Right lung (tissue), 5 donors: ENCODE data around the gene CTNNA3. TPM values are rescaled to one million over a fixed set of nuclear protein-coding genes. Genes with fewer than 3 reads are reported as not detected.

Experiments used
- DNase-seq, 2 donors: peaks; one replicate each; pipeline ENCODE4 v3.0.0-alpha.2; 2013
- polyA plus RNA-seq, 5 donors: library from polyadenylated mRNA; unstranded; fragments of 120-200 nt; gene quantifications; one replicate each; pipeline versions ENCODE4 v1.2.1 to v1.2.3, GENCODE V29; 2013; ENCODE audit warnings: inconsistent platforms in 1 of 5, low replicate concordance in 1 of 5; ENCODE audit not compliant: insufficient read length in 5 of 5, insufficient read depth in 1 of 5

The CTNNA3 gene
- polyA plus RNA-seq, 5 donors: 4.4 to 9.5 (median 5.2) TPM

GRCh38 chr10:67017218-67017617, 678.8 kb downstream of the CTNNA3 start:
- no peak for DNase-seq

DNA sequence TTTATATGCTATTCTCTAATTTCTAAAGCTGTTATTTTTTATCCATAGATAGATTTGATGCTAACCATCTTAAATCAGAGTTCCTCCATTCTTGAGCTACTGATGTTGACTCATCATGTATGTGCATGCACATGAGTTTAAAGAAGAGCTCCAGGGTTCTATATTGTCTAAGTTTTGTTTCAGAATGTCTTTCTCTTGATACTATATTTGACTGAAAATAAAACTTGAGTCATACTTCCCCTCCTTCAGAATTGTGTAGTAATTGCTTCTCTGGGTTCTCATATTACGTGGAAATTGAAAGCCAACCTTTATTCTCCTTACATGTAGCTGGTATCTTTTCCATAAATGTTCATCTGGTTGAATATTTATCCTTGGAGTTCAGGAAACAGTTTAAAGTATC, 680.8 kb downstream of the CTNNA3 start:
- DNase-seq: no peak

- no peak for DNase-seq
Measured at GRCh38 chr10:67011981-67012380, 684.0 kb downstream of the CTNNA3 start.

DNA sequence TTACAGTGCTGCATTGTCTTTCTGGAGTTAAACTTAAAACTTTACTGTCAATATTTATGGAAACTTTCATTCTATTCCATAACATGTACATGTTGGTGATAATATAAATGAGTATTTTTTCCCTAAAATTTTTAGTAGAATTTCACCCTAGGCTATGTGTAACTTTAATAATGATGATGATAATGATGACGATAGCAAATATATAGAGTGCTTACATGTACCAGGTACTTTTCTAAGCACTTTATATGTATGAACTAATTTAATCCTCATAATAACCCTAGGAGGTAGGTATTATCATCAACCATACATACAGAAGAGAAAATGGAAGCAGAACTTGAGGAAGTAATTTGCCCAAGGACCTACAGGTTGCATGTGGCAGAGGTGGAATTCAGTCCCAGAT, 684.5 kb downstream of the CTNNA3 start:
- DNase-seq: no peak

- DNase-seq: no peak
Measured at GRCh38 chr10:67005981-67006380, 690.0 kb downstream of the CTNNA3 start.

DNA sequence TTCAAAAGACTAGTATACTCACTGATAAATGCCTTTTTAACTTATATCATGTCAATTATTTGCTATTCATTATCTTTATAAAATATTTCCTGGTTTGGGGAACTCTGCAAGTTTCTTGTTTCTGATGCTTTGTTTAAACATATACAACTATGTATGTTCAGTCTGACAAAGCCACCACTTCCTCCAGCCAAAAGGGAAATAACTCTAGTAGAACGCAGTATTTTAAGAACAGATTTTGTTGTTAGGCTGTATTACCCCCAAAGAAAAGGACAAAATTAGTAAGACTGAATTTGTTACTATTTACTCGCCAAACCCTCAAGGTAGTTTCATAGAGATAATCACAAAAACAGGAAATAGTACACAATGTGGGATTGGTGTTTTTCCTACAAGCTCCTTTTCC, 691.3 kb downstream of the CTNNA3 start:
- no peak for DNase-seq

DNA sequence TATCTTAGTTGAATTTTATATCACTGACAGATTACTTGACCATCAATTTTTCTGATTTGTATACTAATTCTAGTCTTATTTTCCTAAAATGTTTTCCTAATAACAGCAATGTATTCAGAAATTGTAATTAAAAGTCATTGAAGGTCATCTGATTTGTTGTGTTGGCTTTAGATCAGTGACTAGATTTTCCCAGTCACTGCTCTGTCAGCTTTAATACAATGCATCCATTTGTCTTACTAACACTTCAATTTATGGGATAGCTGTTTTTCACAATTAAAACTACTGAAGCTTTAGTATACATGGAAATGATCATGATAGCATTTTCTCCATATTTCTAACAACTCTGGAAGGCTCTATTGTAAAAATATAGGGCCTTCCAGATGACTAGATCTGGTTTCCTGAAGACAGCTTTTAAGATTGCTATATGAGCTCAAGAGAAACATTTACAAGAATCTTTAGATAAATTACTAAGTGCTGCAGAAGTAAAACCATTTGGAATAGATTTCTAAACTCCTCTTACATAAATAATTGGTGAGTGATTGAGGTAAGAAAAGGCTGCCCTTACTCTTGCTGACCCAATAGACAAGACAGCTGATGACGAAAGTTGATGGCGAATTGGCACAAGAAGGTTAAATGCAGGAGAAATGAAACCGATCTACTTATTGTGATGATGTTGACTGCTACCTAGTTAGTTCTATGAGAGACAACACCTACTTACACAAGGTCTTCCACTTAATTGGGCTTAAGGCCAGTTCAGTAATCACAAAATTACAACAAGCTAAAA, 696.0 kb downstream of the CTNNA3 start:
- peak; percentile 9 to 16 for DNase-seq

- no peak for DNase-seq
Measured at GRCh38 chr10:66996996-66997395, 699.0 kb downstream of the CTNNA3 start.

DNA sequence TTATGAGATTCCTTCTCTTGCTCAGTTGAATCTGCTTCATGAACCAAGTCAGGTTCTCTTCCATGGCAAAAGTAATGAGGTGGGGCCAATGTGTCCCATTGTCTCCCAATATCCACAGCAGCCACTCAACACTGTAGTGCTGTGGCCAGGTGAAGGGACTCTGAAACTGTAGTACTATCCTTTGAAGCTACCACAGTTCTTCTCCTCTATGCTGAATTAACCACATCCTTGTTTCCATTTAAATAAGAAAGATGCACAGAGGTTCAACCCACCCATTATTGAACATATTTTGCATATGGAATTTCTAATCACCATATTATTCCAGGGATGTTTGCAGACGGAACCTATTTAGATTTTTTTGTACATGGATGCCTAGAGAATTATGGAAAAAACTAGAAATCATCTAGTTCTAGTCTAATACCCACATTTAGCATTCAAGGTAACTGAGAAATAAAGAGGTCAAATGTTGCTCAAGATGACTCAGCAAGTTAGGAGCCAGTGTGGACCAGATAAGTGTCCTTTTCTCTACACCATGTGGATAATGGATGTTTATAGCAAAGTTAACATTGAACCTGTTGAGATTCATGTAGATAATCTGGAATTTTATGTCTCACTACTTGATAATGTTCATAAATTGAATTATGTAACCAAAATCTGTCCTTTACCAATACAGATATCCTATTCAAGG, 705.7 kb downstream of the CTNNA3 start:
- DNase-seq: no peak

GRCh38 chr10:66983475-66983818, 712.5 kb downstream of the CTNNA3 start:
- no peak for DNase-seq

DNA sequence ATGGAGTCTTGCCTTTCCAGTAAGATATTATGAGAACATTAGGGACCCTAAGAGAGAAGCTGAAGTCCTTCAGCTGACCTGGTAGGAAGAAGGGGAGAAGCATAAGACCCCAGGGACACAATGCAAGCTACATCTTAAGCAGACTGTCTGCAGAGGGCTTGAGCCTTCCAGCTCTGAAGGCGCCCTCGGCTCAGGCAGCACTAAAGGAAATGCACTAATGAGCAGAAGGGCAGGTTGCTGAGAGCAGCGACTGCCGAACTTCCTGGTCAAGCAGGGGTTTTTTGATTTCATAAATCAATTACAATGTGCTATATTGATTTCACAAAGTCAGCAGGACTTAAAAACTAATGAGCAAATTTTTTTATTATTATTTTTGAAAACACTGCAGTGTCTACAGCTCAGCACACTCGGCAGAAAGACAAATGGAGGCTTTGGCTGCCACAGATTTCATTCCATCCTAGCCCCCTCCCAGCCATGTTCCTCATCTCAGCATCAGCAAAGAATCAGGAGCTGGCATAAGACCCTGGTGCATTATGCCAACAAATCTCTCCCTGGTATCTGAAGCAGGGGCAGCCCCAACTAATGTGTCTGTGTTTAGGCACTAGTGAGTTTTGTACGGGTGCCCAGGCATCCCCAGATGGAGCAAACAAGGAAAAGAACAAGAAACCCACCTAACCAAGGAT, 713.1 kb downstream of the CTNNA3 start:
- DNase-seq: no peak

DNA sequence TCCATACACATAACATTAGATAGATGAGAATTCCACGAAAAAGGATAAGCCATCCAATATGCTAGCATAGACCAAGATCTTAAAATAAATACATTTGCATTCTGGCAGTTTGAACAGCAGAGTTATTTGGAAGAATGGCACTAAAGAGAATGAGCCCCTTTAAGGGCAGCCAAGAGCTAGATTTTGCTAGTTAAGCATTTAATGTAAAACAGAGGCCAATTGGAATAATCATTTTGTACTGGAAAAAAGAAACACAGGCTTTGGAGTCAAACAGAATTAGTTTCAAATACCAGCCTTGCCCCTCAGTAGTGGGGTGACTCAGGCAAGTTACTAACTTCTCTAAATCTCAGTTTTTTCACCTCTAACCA, 714.0 kb downstream of the CTNNA3 start:
- DNase-seq: no peak

GRCh38 chr10:66981361-66982052, 714.5 kb downstream of the CTNNA3 start:
- no peak for DNase-seq

DNA sequence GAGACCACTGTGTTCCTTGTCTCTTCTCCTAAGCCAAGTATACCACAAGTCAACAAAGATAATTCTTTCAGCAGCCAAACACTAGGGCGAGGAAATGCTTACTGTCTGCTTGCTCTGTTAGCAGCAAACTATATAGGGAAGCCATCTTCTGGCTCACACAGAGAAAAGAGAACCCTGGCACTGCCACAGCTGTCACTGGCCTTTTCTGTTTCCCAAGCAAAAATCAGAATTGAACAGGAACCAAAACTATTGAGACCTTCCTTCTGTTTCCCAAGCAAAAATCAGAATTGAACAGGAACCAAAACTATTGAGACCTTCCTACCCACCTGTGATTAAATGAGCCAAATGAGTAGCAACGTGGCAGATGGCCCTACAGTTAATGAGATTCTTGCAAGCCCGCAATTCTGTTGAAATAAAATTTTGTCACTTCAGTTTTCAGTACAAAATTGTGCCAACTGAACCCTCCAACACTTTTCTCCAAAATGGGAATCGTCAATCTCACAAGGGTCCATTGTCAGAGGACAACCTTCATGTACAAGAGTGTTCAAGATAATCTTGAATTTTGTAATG, 715.7 kb downstream of the CTNNA3 start:
- DNase-seq: no peak

GRCh38 chr10:66964946-66965345, 731.0 kb downstream of the CTNNA3 start:
- DNase-seq: no peak

DNA sequence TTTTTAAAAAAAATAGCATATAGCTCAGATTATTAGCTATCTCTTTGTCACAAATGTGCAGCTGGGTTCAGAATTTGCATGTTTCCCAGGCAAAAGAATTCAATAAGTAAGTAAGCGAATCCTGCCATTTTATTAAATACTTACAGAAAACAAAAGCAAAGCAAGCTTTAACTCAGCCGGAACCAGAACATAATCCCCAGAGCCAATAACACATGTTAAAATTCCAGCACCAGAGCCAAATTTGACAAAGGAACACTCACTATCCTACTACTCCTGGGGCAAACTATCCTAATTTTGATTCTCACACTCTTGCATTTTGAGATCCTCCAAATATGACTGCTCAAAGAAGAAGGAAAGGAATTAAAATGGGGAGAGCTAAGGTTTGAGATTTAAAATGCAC, 737.5 kb downstream of the CTNNA3 start:
- no peak for DNase-seq

GRCh38 chr10:66951896-66952295, 744.1 kb downstream of the CTNNA3 start:
- DNase-seq: no peak

DNA sequence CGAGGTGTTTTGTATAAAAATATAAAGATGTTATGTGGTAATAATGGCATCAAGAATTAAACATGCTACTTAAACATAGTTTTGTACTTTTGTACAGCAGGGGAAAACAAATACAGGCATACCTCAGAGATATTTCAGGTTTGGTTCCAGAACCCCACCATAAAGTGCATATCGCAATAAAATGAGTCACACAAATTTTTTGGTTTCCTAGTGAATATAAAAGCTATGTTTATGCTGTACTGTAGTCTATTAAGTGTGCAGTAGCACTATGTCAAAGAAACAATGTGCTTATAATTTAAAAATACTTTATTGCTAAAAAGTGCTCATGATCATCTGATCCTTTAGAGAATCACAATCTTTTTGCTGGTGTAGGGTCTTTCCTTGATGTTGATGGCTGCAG, 752.4 kb downstream of the CTNNA3 start:
- no peak for DNase-seq

- DNase-seq: no peak
Measured at GRCh38 chr10:66942407-66942806, 753.6 kb downstream of the CTNNA3 start.

DNA sequence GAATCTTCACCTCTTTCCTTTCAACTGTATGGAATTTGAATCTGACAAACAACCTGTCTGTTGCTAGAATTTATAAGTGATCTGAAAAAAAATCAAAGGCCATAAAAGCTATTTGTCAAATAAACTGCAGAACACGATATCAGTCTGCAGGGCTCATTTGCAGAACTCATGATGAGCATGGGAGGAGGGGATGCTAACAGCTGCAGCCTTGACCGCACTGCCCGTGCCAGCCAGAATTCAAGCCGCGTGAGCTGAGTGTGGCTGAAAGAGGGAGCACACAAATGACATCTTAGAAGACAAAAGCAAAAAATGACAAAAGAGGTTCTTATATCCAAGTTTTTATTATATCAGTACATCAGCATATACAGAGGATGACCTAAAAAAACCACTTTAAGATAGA, 754.5 kb downstream of the CTNNA3 start:
- DNase-seq: no peak

DNA sequence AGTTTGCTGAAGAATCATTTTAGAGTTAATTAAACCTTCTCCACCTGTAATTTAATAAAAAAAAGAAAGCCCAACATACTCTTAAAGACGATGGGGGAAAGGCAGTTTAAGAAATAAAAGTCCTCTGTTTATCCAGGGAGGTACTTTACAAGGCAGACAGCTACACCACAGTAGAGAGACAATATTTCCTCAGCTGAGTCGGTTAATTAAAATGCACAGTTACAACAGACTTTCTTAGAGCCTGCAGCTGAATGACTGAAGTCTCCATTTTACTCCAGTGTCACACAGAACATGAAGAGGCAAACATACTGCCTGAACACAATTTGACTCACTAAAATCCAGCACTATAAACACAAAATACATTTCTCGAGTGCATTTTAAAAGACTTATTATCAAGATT, 755.0 kb downstream of the CTNNA3 start:
- DNase-seq: no peak

- DNase-seq: no peak
Measured at GRCh38 chr10:66934711-66935110, 761.3 kb downstream of the CTNNA3 start.
